ENCODE data around the gene EPHA5.

GRCh38 chr4:65521666-65522065 lies 148.6 kb downstream of the EPHA5 start:
- TF ChIP-seq POLR2A (IDR thresholded peaks at IDR 0.05; ENCODE audit: low read depth, low read length): no peak
- TF ChIP-seq TAF1 (IDR thresholded peaks at IDR 0.05; ENCODE audit: borderline replicate concordance, low read depth, low read length): no peak
- TF ChIP-seq POLR2AphosphoS5 (IDR thresholded peaks at IDR 0.05; ENCODE audit: low read depth, low read length): no peak

Data from GM12892 (cell line).